GM12878 (cell line): Measurements from ENCODE around the gene ZNF429. TPM values are rescaled to one million over a fixed set of nuclear protein-coding genes. Genes with fewer than 3 reads are reported as not detected.

ENCODE experiments used
- ATAC-seq: fragments of 200-7000 bp; cut with Tn5 transposase; 3 replicates; pipeline ENCODE4 v1.9.1; 2020; ENCODE audit warnings: mild to moderate bottlenecking, moderate library complexity
- BruUV-seq: library from RNA; stranded (reverse); fragments of 400-500 nt; replicated peaks from 2 replicates; lab custom pipeline; 2021; lab: Mats Ljungman, UMichigan
- CTCF ChIA-PET: fragments of 300-600 bp; sonication (Branson Sonifier 250); formaldehyde crosslinking; extraction: SDS; loops from one replicate; lab custom pipeline; 2021; ENCODE audit warnings: inconsistent platforms; lab: Yijun Ruan, JAX
- POLR2A ChIA-PET: fragments of 350-600 bp; formaldehyde crosslinking; extraction: SDS; loops from one replicate; lab custom pipeline; 2021; ENCODE audit warnings: inconsistent platforms; lab: Charles Lee
- RAD21 ChIA-PET: fragments of 300-600 bp; sonication (Branson Sonifier 250); formaldehyde crosslinking; loops from one replicate; lab custom pipeline; 2023; ENCODE audit warnings: antibody characterized with exemption; ENCODE audit not compliant: unreplicated experiment; lab: Charles Lee
- SMC1A ChIA-PET: fragments of 300-600 bp; sonication (Branson Sonifier 250); formaldehyde crosslinking; loops from one replicate; lab custom pipeline; 2023; ENCODE audit not compliant: unreplicated experiment, uncharacterized antibody; lab: Charles Lee
- DNase-seq: peaks from one replicate; pipeline ENCODE4 v3.0.0-alpha.2; 2011; ENCODE audit warnings: low read depth, low spot score
- FAIRE-seq: peaks from 3 replicates; lab custom pipeline; 2011; peaks lifted over from hg19 to GRCh38; lab: Jason Lieb, UNC
- H2AFZ ChIP-seq: 2 replicates; pipeline ENCODE4 v1.6.0; 2011; ENCODE audit warnings: low read depth, low read length, control low read depth; ENCODE audit not compliant: control insufficient read depth
- H3K27ac ChIP-seq: 2 replicates; pipeline ENCODE4 v1.5.1; 2011; ENCODE audit warnings: control low read depth; ENCODE audit not compliant: control insufficient read depth, insufficient read depth
- H3K27me3 ChIP-seq, 2 experiments: replicated peaks in 1 of 2; 2 replicates each; pipeline versions ENCODE4 v1.6.0 to v1.6.1; 2011; ENCODE audit warnings: low read length in 1 of 2; ENCODE audit not compliant: control insufficient read depth in 2 of 2, insufficient read depth in 2 of 2
- H3K36me3 ChIP-seq, 2 experiments: 2 replicates each; pipeline ENCODE4 v1.5.1; 2011; ENCODE audit warnings: low read length in 1 of 2; ENCODE audit not compliant: control insufficient read depth in 2 of 2, insufficient read depth in 2 of 2
- H3K4me1 ChIP-seq: 2 replicates; pipeline ENCODE4 v1.6.1; 2011; ENCODE audit warnings: mild to moderate bottlenecking, low read length, moderate library complexity, mixed read lengths; ENCODE audit not compliant: control insufficient read depth, insufficient read depth
- H3K4me2 ChIP-seq: 2 replicates; pipeline ENCODE4 v1.6.0; 2011; ENCODE audit warnings: control low read depth; ENCODE audit not compliant: control insufficient read depth, insufficient read depth
- H3K4me3 ChIP-seq: fragments of 200-600 bp; sonication (generic); 2 replicates; pipeline ENCODE4 v1.5.1; 2016
- H3K79me2 ChIP-seq: 2 replicates; pipeline ENCODE4 v1.6.0; 2011; ENCODE audit warnings: low read length; ENCODE audit not compliant: control insufficient read depth, insufficient read depth
- H3K9ac ChIP-seq: 2 replicates; pipeline ENCODE4 v1.8.0; 2011; ENCODE audit warnings: low read length, control low read depth, mixed read lengths; ENCODE audit not compliant: control insufficient read depth, insufficient read depth
- H3K9me3 ChIP-seq: replicated peaks from 3 replicates; pipeline ENCODE4 v1.5.1; 2011; ENCODE audit warnings: mild to moderate bottlenecking, low read length; ENCODE audit not compliant: control insufficient read depth, insufficient read depth
- H4K20me1 ChIP-seq: 2 replicates; pipeline ENCODE4 v1.6.0; 2011; ENCODE audit not compliant: control insufficient read depth, insufficient read depth
- ATF7 ChIP-seq: fragments of 450-650 bp; IDR thresholded peaks from 2 replicates; pipeline ENCODE4 v1.6.1; 2016; ENCODE audit warnings: low read depth, mild to moderate bottlenecking
- CBX5 ChIP-seq: sonication (generic); IDR thresholded peaks from 2 replicates; pipeline ENCODE4 v1.6.1; 2016; ENCODE audit warnings: low read depth, moderate library complexity, mild to moderate bottlenecking, inconsistent platforms
- CEBPB ChIP-seq, 2 experiments: fragments of 150-350 bp in 1 of 2; IDR thresholded peaks; 2 replicates each; pipeline ENCODE4 v1.6.1; 2012 to 2014; ENCODE audit warnings: low read depth in 2 of 2, low read length in 2 of 2, borderline replicate concordance in 1 of 2, inconsistent platforms in 1 of 2
- CHD1 ChIP-seq: IDR thresholded peaks from 2 replicates; pipeline ENCODE4 v1.6.1; 2012; ENCODE audit warnings: low read depth, low read length, improper control_type of control experiment
- EP300 ChIP-seq, 2 experiments: fragments of 150-350 bp in 1 of 2; IDR thresholded peaks; 2 replicates each; pipeline ENCODE4 v1.6.1; 2011 to 2012; ENCODE audit warnings: low read depth in 2 of 2, low read length in 2 of 2, borderline replicate concordance in 1 of 2, improper control_type of control experiment in 1 of 2, inconsistent platforms in 1 of 2; ENCODE audit not compliant: control insufficient read depth in 1 of 2
- FOXK2 ChIP-seq: fragments of 450-650 bp; IDR thresholded peaks from 2 replicates; pipeline ENCODE4 v1.6.1; 2017; ENCODE audit warnings: mild to moderate bottlenecking, moderate library complexity
- IKZF2 ChIP-seq, 2 experiments: fragments of 450-650 bp; IDR thresholded peaks; 2 replicates each; pipeline ENCODE4 v1.6.1; 2017; ENCODE audit warnings: mild to moderate bottlenecking in 2 of 2, moderate library complexity in 2 of 2
- KAT2A ChIP-seq: conservative IDR thresholded peaks from 2 replicates; pipeline ENCODE4 v1.6.1; 2011; ENCODE audit warnings: low read depth, low read length; ENCODE audit not compliant: control insufficient read depth
- MEF2B ChIP-seq: fragments of 450-650 bp; IDR thresholded peaks from 2 replicates; pipeline ENCODE4 v1.6.1; 2018; ENCODE audit warnings: mild to moderate bottlenecking, moderate library complexity; ENCODE audit not compliant: partially characterized antibody, poor library complexity, severe bottlenecking
- MTA2 ChIP-seq: fragments of 450-650 bp; IDR thresholded peaks from 2 replicates; pipeline ENCODE4 v1.6.1; 2016; ENCODE audit warnings: low read depth, mild to moderate bottlenecking, moderate library complexity
- MXI1 ChIP-seq: fragments of 150-350 bp; IDR thresholded peaks from 2 replicates; pipeline ENCODE4 v1.6.1; 2011; ENCODE audit warnings: low read depth, mild to moderate bottlenecking, inconsistent platforms, low read length, improper control_type of control experiment
- NBN ChIP-seq: fragments of 450-650 bp; IDR thresholded peaks from 2 replicates; pipeline ENCODE4 v1.6.1; 2016
- NFXL1 ChIP-seq: fragments of 450-650 bp; IDR thresholded peaks from 2 replicates; pipeline ENCODE4 v1.6.1; 2017; ENCODE audit warnings: antibody characterized with exemption, mild to moderate bottlenecking, borderline replicate concordance
- RB1 ChIP-seq: fragments of 450-650 bp; formaldehyde crosslinking; IDR thresholded peaks from 2 replicates; pipeline ENCODE4 v1.6.1; 2017; ENCODE audit warnings: mild to moderate bottlenecking, borderline replicate concordance
- RFX5 ChIP-seq: IDR thresholded peaks from 2 replicates; pipeline ENCODE4 v1.6.1; 2011; ENCODE audit warnings: low read depth, low read length, improper control_type of control experiment
- TCF12 ChIP-seq: IDR thresholded peaks from 2 replicates; pipeline ENCODE4 v1.6.1; 2011; ENCODE audit warnings: low read depth, mild to moderate bottlenecking, low read length
- WRNIP1 ChIP-seq: IDR thresholded peaks from 2 replicates; pipeline ENCODE4 v1.6.1; 2011; ENCODE audit warnings: low read depth, low read length, improper control_type of control experiment, borderline replicate concordance
- ZSCAN29 ChIP-seq: fragments of 450-650 bp; IDR thresholded peaks from 2 replicates; pipeline ENCODE4 v1.6.1; 2017; ENCODE audit warnings: mild to moderate bottlenecking, moderate library complexity
- ZZZ3 ChIP-seq: IDR thresholded peaks from 2 replicates; pipeline ENCODE4 v1.6.1; 2011; ENCODE audit warnings: low read depth; ENCODE audit not compliant: control insufficient read depth, insufficient read length
- WGBS: methylation state at CpG from one replicate; pipeline ENCODE4 v1.1.6; 2016; ENCODE audit warnings: low lambda C conversion rate; ENCODE audit not compliant: insufficient replicate concordance, insufficient coverage; ENCODE audit errors: missing lambda C conversion rate; 5-methylcytosine and 5-hydroxymethylcytosine counted together
- in situ Hi-C: fragments of 300-500 bp; cut with MboI; formaldehyde crosslinking; loops from 9 replicates; pipeline ENCODE4 v1.14.3; 2018; ENCODE audit warnings: mixed read lengths
- intact Hi-C: fragments of 100-400 bp; cut with micrococcal nuclease; formaldehyde crosslinking; loops from one replicate; pipeline ENCODE4 v1.14.2; 2022; ENCODE audit not compliant: unreplicated experiment
- polyA plus RNA-seq, 11 experiments: library from polyadenylated mRNA; depleted of rRNA in 4 of 11; unstranded in 6 of 11; stranded (reverse) in 5 of 11; fragments of >200 nt; fragmentation: Nextera tagmentation in 4 of 11; fragmentation: Illumina TruSeq in 1 of 11; extraction: Ambion mirVana in 4 of 11; extraction: Trizol in 1 of 11; gene quantifications; 1 replicate in 1 of 11; 2 replicates in 10 of 11; pipeline versions ENCODE4 v1.2.1 to v1.2.3, GENCODE V29; 2011 to 2016; ENCODE audit warnings: inconsistent platforms in 2 of 11, missing spikeins in 2 of 11, low read depth in 1 of 11
- total RNA-seq, 4 experiments: library from RNA; depleted of rRNA in 3 of 4; stranded (reverse); fragments of >200 nt in 3 of 4; fragmentation: Illumina TruSeq in 1 of 4; extraction: Trizol in 1 of 4; gene quantifications; 2 replicates each; pipeline versions ENCODE4 v1.2.1 to v1.2.3, GENCODE V29; 2013 to 2021
- TF ChIP-seq, protein P1 (sequence below): IDR thresholded peaks from 2 replicates; pipeline ENCODE4 v1.6.1; 2012; ENCODE audit warnings: low read depth, low read length, improper control_type of control experiment

Gene ZNF429
- total and polyA plus RNA-seq, 10 of the 15 experiments (the other 5 are each of a cell fraction or from before 2014, with no cell fraction given), result 1.4 to 4.3 (median 2.8) TPM

DNA sequence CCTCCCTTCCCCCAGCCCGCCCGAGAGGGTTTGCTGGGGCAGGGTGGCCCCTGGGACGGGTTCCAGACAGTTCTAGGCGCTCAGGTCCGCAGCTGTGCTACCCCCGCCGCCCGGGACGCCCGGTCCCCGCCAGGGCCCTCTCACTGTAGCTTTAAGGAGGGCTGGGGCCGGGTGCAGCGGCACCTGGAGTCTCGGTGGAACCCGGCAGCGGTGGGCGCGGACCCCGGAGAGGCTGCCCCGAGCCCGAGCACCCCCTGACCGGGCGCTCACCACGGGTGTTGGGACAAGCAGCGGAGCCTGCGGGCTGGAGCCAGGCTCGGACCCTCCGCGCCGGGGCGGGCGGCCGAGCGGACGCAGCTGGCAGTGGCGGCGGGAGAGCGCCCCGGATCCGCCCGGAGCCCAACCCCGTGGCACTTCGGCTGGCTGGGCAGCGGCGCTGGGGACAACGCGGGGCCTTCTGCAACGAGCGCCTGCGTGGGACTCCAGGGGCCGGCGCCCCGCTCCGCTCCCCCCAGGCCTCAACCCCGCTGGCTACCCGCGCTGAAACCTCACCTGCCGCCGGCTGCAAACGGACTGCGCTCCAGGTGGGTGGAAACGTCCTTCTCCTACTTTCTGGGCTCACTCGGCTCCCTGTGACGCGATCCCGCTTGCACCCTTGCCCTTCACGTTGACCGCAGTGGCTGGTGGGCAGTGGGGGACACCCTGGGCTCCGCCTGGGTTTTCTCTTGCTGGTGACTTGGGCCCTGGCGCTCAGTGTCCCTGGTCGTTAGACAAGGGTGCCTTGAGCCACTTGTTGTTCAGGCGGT, 81.1 kb downstream of the ZNF429 start:
- in situ Hi-C loops, result no loop called here
- 53% methylated on average over 45 of the region's 72 CpGs for WGBS
- DNase-seq (no peak), FAIRE-seq (no peak), ATAC-seq (no peak)
- BruUV-seq, result no TSS peak
- Histone ChIP-seq H3K27ac (no peak overlapping the region), H3K9me3 (peaks cover 4% of the 10 kb centered on the region; the same call in 2 of the 3 replicates), H3K4me2 (no peak overlapping the region), H3K79me2 (no peaks in the 10 kb centered on the region), H3K27me3 (no peaks in the 10 kb centered on the region), H3K9ac (no peak overlapping the region), H2AFZ (no peak overlapping the region), H4K20me1 (no peaks in the 10 kb centered on the region), H3K4me1 (no peaks in the 10 kb centered on the region), H3K4me3 (no peak overlapping the region), H3K36me3 (no peaks in the 10 kb centered on the region)
- TF ChIP-seq, protein P1, sequence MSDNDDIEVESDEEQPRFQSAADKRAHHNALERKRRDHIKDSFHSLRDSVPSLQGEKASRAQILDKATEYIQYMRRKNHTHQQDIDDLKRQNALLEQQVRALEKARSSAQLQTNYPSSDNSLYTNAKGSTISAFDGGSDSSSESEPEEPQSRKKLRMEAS, result no peak
- TF ChIP-seq CBX5 (no peak), RFX5 (no peak), NFXL1 (no peak)
- intact Hi-C loops, result no loop called here
- POLR2A ChIA-PET, result no interaction called here
- SMC1A ChIA-PET, result no interaction called here
- RAD21 ChIA-PET, result no interaction called here
- CTCF ChIA-PET, result no interaction called here

DNA sequence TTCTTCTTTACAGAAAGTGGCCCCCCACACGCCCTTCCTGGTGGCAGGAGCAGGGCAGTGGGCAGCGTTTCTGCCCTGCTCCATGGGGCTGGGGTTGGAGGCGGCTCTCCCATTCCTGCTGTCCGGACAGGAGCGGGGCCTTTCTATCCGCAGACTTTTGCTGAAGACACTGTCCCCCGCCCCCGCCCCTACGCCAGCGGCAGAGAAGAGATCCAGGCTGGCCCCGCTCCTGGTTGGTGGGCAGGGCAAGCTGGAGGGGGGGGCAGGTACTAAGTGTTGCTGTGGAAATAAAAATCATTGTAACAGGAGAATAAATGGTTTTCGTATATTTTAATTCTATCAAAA, 81.7 kb downstream of the ZNF429 start:
- SMC1A ChIA-PET, result no interaction called here
- TF ChIP-seq CHD1, result no peak
- TF ChIP-seq CEBPB (IDR thresholded peaks at IDR 0.05; ENCODE audit: borderline replicate concordance in 1 of 2, low read depth in 2 of 2, low read length in 2 of 2), result no peak
- TF ChIP-seq TCF12, result no peak
- TF ChIP-seq NBN, result no peak
- TF ChIP-seq ATF7, result no peak
- no peak for TF ChIP-seq MTA2
- no peak for TF ChIP-seq ZZZ3
- no peak for TF ChIP-seq KAT2A
- TF ChIP-seq RB1, result no peak
- TF ChIP-seq WRNIP1, result no peak
- TF ChIP-seq EP300 (IDR thresholded peaks at IDR 0.05; ENCODE audit: borderline replicate concordance in 1 of 2, control insufficient read depth in 1 of 2, low read depth in 2 of 2, low read length in 2 of 2), result no peak
- TF ChIP-seq FOXK2, result no peak
- no peak for TF ChIP-seq CBX5
- TF ChIP-seq ZSCAN29, result no peak
- TF ChIP-seq MXI1, result no peak
- no peak for TF ChIP-seq IKZF2 (IDR thresholded peaks at IDR 0.05)
- TF ChIP-seq MEF2B, result no peak

More for the DNA sequence above, 81.7 kb downstream of the ZNF429 start:
- H3K4me3 ChIP-seq, result no peak overlapping the region
- no peak for ATAC-seq
- WGBS, result 60% methylated on average over 11 of the region's 12 CpGs
- CTCF ChIA-PET, result no interaction called here
- RAD21 ChIA-PET, result no interaction called here
- no peak overlapping the region for H3K4me2 ChIP-seq
- H3K9ac ChIP-seq, result no peak overlapping the region
- FAIRE-seq, result no peak
- H3K27me3 ChIP-seq, result no peaks in the 10 kb centered on the region
- BruUV-seq, result no TSS peak
- no peak overlapping the region for H2AFZ ChIP-seq
- intact Hi-C loops, result no loop called here
- no peak for DNase-seq
- no peaks in the 10 kb centered on the region for H3K36me3 ChIP-seq
- H3K27ac ChIP-seq, result no peak overlapping the region
- H3K4me1 ChIP-seq, result no peaks in the 10 kb centered on the region
- no peaks in the 10 kb centered on the region for H3K79me2 ChIP-seq
- POLR2A ChIA-PET, result no interaction called here
- peaks cover 4% of the 10 kb centered on the region; the same call in 2 of the 3 replicates for H3K9me3 ChIP-seq
- in situ Hi-C loops, result no loop called here
- H4K20me1 ChIP-seq, result no peaks in the 10 kb centered on the region
